Suprapubic skin (tissue), 4 donors: ENCODE results near the gene TMEM50B. TPM values are rescaled to one million over a fixed set of nuclear protein-coding genes. Genes with fewer than 3 reads are reported as not detected.

ENCODE experiments used
- DNase-seq, 2 donors: peaks; one replicate each; pipeline ENCODE4 v3.0.0-alpha.2; 2019; ENCODE audit warnings: low spot score in 2 of 2
- H3K27ac ChIP-seq: fragments of 200-600 bp; sonication (generic); one replicate; pipeline ENCODE4 v1.5.1; 2019
- H3K27me3 ChIP-seq: fragments of 200-600 bp; sonication (generic); one replicate; pipeline ENCODE4 v1.5.1; 2019
- H3K36me3 ChIP-seq: fragments of 200-600 bp; sonication (generic); one replicate; pipeline ENCODE4 v1.5.1; 2019
- H3K4me1 ChIP-seq: fragments of 200-600 bp; sonication (generic); one replicate; pipeline ENCODE4 v1.5.1; 2019
- H3K4me3 ChIP-seq: fragments of 200-600 bp; sonication (generic); one replicate; pipeline ENCODE4 v1.5.1; 2019; ENCODE audit warnings: mild to moderate bottlenecking
- H3K9me3 ChIP-seq: fragments of 200-600 bp; sonication (generic); one replicate; pipeline ENCODE4 v1.5.1; 2019
- CTCF ChIP-seq, 2 donors: fragments of 200-600 bp in 1 of 2; fragments of 450-650 bp in 1 of 2; sonication (generic) in 1 of 2; IDR thresholded peaks; one replicate each; pipeline ENCODE4 v1.5.1; 2016 to 2019; ENCODE audit warnings: antibody characterized with exemption in 2 of 2, mild to moderate bottlenecking in 1 of 2, moderate library complexity in 1 of 2
- EP300 ChIP-seq: sonication (generic); formaldehyde crosslinking; IDR thresholded peaks from one replicate; pipeline ENCODE4 v1.6.1; 2017; ENCODE audit warnings: antibody characterized with exemption
- POLR2A ChIP-seq, 2 donors: fragments of 450-650 bp; IDR thresholded peaks; one replicate each; pipeline ENCODE4 v1.6.1; 2017; ENCODE audit warnings: antibody characterized with exemption in 2 of 2, mild to moderate bottlenecking in 2 of 2, moderate library complexity in 2 of 2
- POLR2AphosphoS5 ChIP-seq, 3 donors: sonication (generic); formaldehyde crosslinking; IDR thresholded peaks; one replicate each; pipeline ENCODE4 v1.6.1; 2017; ENCODE audit warnings: antibody characterized with exemption in 3 of 3
- WGBS: methylation state at CpG from one replicate; pipeline ENCODE4 v1.1.5; 2018; 5-methylcytosine and 5-hydroxymethylcytosine counted together
- total RNA-seq, 4 donors: library from RNA; depleted of rRNA; stranded (reverse); fragments of >200 nt; gene quantifications; one replicate each; pipeline ENCODE4 v1.1.0, GENCODE V29; 2016

Gene TMEM50B
- total RNA-seq, 4 donors from 2014 or later: 33.1 to 151 (median 59.8) TPM

- H3K36me3 ChIP-seq: no peaks in the 10 kb centered on the region
- peaks cover 10% of the 10 kb centered on the region for H3K4me1 ChIP-seq
- H3K27ac ChIP-seq: no peak overlapping the region
- WGBS: 82% methylated on average over 4 of the region's 4 CpGs
- no peak for DNase-seq
- no peaks in the 10 kb centered on the region for H3K27me3 ChIP-seq
- H3K4me3 ChIP-seq: no peak overlapping the region
- no peaks in the 10 kb centered on the region for H3K9me3 ChIP-seq
- TF ChIP-seq POLR2A (IDR thresholded peaks at IDR 0.05): no peak
- TF ChIP-seq POLR2AphosphoS5 (IDR thresholded peaks at IDR 0.05): no peak
- no peak for TF ChIP-seq EP300
- TF ChIP-seq CTCF (IDR thresholded peaks at IDR 0.05): no peak
These were observed 9.2 kb upstream of the TMEM50B start for GRCh38 chr21:33488936-33489335.

GRCh38 chr21:33487996-33488395 lies 8.2 kb upstream of the TMEM50B start:
- no peaks in the 10 kb centered on the region for H3K36me3 ChIP-seq
- 86% methylated on average over 5 of the region's 5 CpGs for WGBS

GRCh38 chr21:33481314-33481943 lies 1.7 kb upstream of the TMEM50B start:
- H3K27me3 ChIP-seq: no peaks in the 10 kb centered on the region
- no peak overlapping the region for H3K27ac ChIP-seq
- peaks cover 19% of the 10 kb centered on the region for H3K4me1 ChIP-seq
- no peak for TF ChIP-seq POLR2AphosphoS5 (IDR thresholded peaks at IDR 0.05)
- TF ChIP-seq POLR2A (IDR thresholded peaks at IDR 0.05): no peak
- no peak for TF ChIP-seq EP300
- TF ChIP-seq CTCF (IDR thresholded peaks at IDR 0.05): no peak
- H3K36me3 ChIP-seq: no peaks in the 10 kb centered on the region
- H3K4me3 ChIP-seq: no peak overlapping the region
- WGBS: 91% methylated on average over 9 of the region's 9 CpGs
- H3K9me3 ChIP-seq: no peaks in the 10 kb centered on the region
- no peak for DNase-seq

More at GRCh38 chr21:33487996-33488395, 8.2 kb upstream of the TMEM50B start:
- Histone ChIP-seq H3K4me3 (no peak overlapping the region), H3K27me3 (no peaks in the 10 kb centered on the region), H3K9me3 (no peaks in the 10 kb centered on the region), H3K4me1 (peaks cover 10% of the 10 kb centered on the region), H3K27ac (no peak overlapping the region)
- TF ChIP-seq CTCF (IDR thresholded peaks at IDR 0.05): no peak
- no peak for TF ChIP-seq POLR2A (IDR thresholded peaks at IDR 0.05)
- TF ChIP-seq POLR2AphosphoS5 (IDR thresholded peaks at IDR 0.05): no peak
- no peak for TF ChIP-seq EP300
- no peak for DNase-seq

- WGBS: 30% methylated on average over 17 of the region's 17 CpGs
- H3K9me3 ChIP-seq: no peaks in the 10 kb centered on the region
- TF ChIP-seq CTCF (IDR thresholded peaks at IDR 0.05) (no peak), EP300 (no peak), POLR2A (IDR thresholded peaks at IDR 0.05) (no peak), POLR2AphosphoS5 (IDR thresholded peaks at IDR 0.05) (no peak)
- no peaks in the 10 kb centered on the region for H3K27me3 ChIP-seq
- H3K27ac ChIP-seq: peak overlapping the region; percentile 99
- H3K36me3 ChIP-seq: no peaks in the 10 kb centered on the region
- H3K4me1 ChIP-seq: peaks cover 19% of the 10 kb centered on the region
- H3K4me3 ChIP-seq: peak overlapping the region; percentile 88
- DNase-seq: no peak
These were observed 818 bp upstream of the TMEM50B start for GRCh38 chr21:33480481-33481103.

DNA sequence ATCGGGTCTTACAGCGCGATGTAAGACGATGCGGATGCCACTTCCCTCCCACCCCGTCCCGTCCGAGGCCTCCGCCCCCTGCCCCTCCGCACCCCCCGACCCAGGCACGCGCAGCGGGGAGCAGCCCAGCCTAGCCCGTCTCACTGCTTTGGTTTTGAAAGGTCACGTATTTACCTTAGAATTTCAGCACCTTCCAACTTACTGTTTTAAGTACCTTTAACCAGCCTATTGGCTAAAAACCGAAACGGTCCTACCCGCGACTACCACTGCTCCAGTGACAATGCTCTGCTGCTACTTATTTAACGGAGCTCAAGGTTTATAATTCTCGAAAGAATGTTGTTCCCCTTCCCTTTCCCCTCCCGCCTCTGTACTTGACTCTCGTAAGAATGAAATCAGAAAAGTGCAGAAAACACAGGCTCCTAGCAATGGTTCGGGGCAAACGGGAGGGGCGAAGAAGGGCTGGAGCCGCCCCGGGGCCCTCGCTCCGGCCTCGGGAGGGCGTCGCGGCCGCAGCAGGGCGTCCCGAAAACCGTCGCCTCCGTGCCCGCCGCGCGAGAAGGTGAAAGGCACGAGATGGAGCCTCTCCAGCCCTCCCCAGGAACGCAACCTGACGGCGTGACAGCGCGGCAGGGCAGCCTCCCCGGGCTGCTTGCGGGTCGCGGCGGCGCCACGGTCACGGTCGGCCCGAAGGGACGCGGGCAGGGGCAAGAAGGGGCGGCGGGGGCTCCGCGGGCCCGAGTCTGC lies 667 bp downstream of the TMEM50B start:
- H3K9me3 ChIP-seq: no peaks in the 10 kb centered on the region
- H3K4me3 ChIP-seq: peak overlapping the region; percentile 88
- H3K4me1 ChIP-seq: peaks cover 19% of the 10 kb centered on the region
- no peaks in the 10 kb centered on the region for H3K36me3 ChIP-seq
- under 1% methylated on average over 66 of the region's 68 CpGs for WGBS
- no peaks in the 10 kb centered on the region for H3K27me3 ChIP-seq
- DNase-seq: peak in 1 of 2 donors; percentile 70
- H3K27ac ChIP-seq: peak overlapping the region; percentile 99
- TF ChIP-seq EP300: no peak
- TF ChIP-seq POLR2A (IDR thresholded peaks at IDR 0.05): no peak
- no peak for TF ChIP-seq CTCF (IDR thresholded peaks at IDR 0.05)
- TF ChIP-seq POLR2AphosphoS5 (IDR thresholded peaks at IDR 0.05): no peak
